ENCODE results near the gene GLB1L. TPM values are rescaled to one million over a fixed set of nuclear protein-coding genes. Genes with fewer than 3 reads are reported as not detected.
"Not testable (repeated sequence)": the region's sequence is repeated elsewhere in the genome, so short reads cannot be mapped to it uniquely, and the experiment has no call there.

GLB1L gene
- total and polyA plus RNA-seq, 3 experiments from 2014 or later = 0.99 to 3.5 (median 2.6) TPM

GRCh38 chr2:219207134-219207883 lies 37.9 kb downstream of the GLB1L start:
- peak overlapping the region; percentile 81 for H3K4me3 ChIP-seq (ENCODE audit: low read length)
- Mint-ChIP-seq H3K4me3 (peak overlapping the region; percentile 88 to 97 (median 94)), H3K4me1 (peaks cover 32 to 53% (median 49%) of the 10 kb centered on the region in 3 donors), H3K36me3 (peaks cover 0 to 27% (median 1%) of the 10 kb centered on the region in 3 donors), H3K27ac (peak overlapping the region; percentile 74 to 97 (median 90)), H3K27me3 (no peaks in the 10 kb centered on the region), H3K9me3 (no peaks in the 10 kb centered on the region)
- H3K27me3 ChIP-seq (ENCODE audit: insufficient read depth, low read length, poor library complexity, severe bottlenecking) = no peaks in the 10 kb centered on the region
- ChIA-PET CTCF (interaction anchor here (0.9 to 7.1 kb wide), 8 partner anchors 11 to 87 kb away, joined by 3 to 110 read pairs (median 9); partner anchors contain the start of genes CNPPD1, NHEJ1 and SLC23A3), POLR2A (interaction anchor here (0.8 to 3.9 kb wide), 12 partner anchors 23 to 315 kb away, joined by 3 to 88 read pairs (median 10); partner anchors contain the start of genes ANKZF1, ATG9A, CNPPD1 and DNAJB2)
- H3K9me3 ChIP-seq (ENCODE audit: low read length) = no peaks in the 10 kb centered on the region
- no peak for DNase-seq
- peak overlapping the region; percentile 85 for H3K27ac ChIP-seq (ENCODE audit: low read depth, low read length)
- peaks cover 29% of the 10 kb centered on the region for H3K4me1 ChIP-seq (ENCODE audit: insufficient read depth, low read length)
- H3K36me3 ChIP-seq (ENCODE audit: insufficient read depth, low read length) = peaks cover 20% of the 10 kb centered on the region

DNA sequence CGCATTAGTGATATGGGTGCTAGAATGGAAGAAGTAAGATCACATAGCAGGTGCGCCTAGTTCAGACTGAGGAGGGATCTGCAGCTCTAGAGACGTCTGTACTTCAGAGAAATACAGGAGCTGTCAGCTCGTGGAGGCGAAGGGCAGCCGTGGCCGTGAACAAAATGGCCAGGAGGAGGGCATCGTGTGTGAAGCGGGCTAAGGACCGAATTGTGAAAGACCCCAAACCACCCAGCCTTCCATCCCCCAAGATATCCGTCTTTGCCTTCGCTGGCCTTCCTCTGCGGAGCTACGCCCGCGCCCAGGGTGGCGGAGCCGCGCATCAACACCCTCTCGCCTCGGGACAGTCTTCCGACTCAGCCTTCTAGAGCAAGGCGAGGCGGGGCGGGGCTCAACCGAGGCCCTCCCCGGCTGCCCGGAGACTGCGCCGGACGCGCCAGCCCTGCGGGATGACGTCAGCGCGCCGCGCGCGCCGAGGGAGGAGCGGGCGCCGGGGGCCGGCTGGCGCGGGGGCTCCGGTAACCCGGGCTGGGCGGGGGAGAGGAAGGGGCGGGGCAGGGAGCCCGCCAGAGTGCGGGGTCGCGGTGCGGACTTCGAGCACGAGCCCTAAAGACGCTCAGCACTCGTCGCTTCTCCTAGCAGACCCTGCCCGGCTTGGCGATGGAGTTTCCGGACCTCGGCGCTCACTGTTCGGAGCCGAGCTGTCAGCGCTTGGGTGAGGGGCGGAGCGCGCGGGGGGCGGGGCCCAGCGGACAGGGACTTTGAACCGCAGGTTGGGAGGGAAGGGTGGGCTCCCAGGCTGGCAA lies 38.7 kb downstream of the GLB1L start, which contains the start of gene ZFAND2B:
TSS of gene ZFAND2B (plus strand) at position 455 of the 806 bp plus-strand sequence. CDS start at position 661, 206 bp downstream.
- Histone ChIP-seq H3K4me1 (ENCODE audit: insufficient read depth, low read length) (peaks cover 29% of the 10 kb centered on the region), H3K27me3 (ENCODE audit: insufficient read depth, low read length, poor library complexity, severe bottlenecking) (no peaks in the 10 kb centered on the region), H3K4me3 (ENCODE audit: low read length) (peak within 1 kb of the TSS; percentile 81), H3K36me3 (ENCODE audit: insufficient read depth, low read length) (peaks cover 20% of the 10 kb centered on the region), H3K9me3 (ENCODE audit: low read length) (no peaks in the 10 kb centered on the region), H3K27ac (ENCODE audit: low read depth, low read length) (peak within 1 kb of the TSS; percentile 85)
- Mint-ChIP-seq H3K36me3 (peaks cover 0 to 27% (median 0%) of the 10 kb centered on the region in 3 donors), H3K9me3 (no peaks in the 10 kb centered on the region), H3K4me1 (peaks cover 32 to 53% (median 48%) of the 10 kb centered on the region in 3 donors), H3K27me3 (no peaks in the 10 kb centered on the region), H3K27ac (peak within 1 kb of the TSS; percentile 95 to 99 (median 96)), H3K4me3 (peak within 1 kb of the TSS; percentile 88 to 97 (median 94))
- POLR2A ChIA-PET = interaction anchor here (0.6 to 3.9 kb wide), 19 partner anchors 10 to 977 kb away, joined by 3 to 88 read pairs (median 5); partner anchors contain the start of genes ANKZF1, ATG9A, BCS1L and CNPPD1
- peak; percentile 95 to 98 (median 96) for DNase-seq
- CTCF ChIA-PET = interaction anchor here (0.7 to 7.1 kb wide), 13 partner anchors 11 to 88 kb away, joined by 3 to 70 read pairs (median 5); partner anchors contain the start of genes CNPPD1, GLB1L, NHEJ1 and SLC23A3

- peaks cover 20% of the 10 kb centered on the region for H3K36me3 ChIP-seq (ENCODE audit: insufficient read depth, low read length)
- Mint-ChIP-seq H3K9me3 (peaks cover 0 to under 1% (median 0%) of the 10 kb centered on the region in 5 donors), H3K4me3 (peak overlapping the region; percentile 88 to 97 (median 94)), H3K27ac (peak overlapping the region; percentile 95 to 99 (median 96)), H3K27me3 (no peaks in the 10 kb centered on the region), H3K36me3 (peaks cover 0 to 27% (median 0%) of the 10 kb centered on the region in 3 donors), H3K4me1 (peaks cover 26 to 48% (median 44%) of the 10 kb centered on the region in 3 donors)
- CTCF ChIA-PET = interaction anchor here (0.7 to 7.1 kb wide), 10 partner anchors 13 to 89 kb away, joined by 3 to 70 read pairs (median 6); partner anchors contain the start of genes CNPPD1, GLB1L, NHEJ1 and SLC23A3
- peak overlapping the region; percentile 85 for H3K27ac ChIP-seq (ENCODE audit: low read depth, low read length)
- H3K4me1 ChIP-seq (ENCODE audit: insufficient read depth, low read length) = peaks cover 24% of the 10 kb centered on the region
- H3K4me3 ChIP-seq (ENCODE audit: low read length) = peak overlapping the region; percentile 81
- no peak for DNase-seq
- POLR2A ChIA-PET = interaction anchor here (0.6 to 3.9 kb wide), 17 partner anchors 9 to 977 kb away, joined by 3 to 88 read pairs (median 5); partner anchors contain the start of genes ANKZF1, ATG9A, BCS1L and CNPPD1
- H3K27me3 ChIP-seq (ENCODE audit: insufficient read depth, low read length, poor library complexity, severe bottlenecking) = no peaks in the 10 kb centered on the region
- no peaks in the 10 kb centered on the region for H3K9me3 ChIP-seq (ENCODE audit: low read length)
Observed at GRCh38 chr2:219205981-219206327, 39.3 kb downstream of the GLB1L start.

DNA sequence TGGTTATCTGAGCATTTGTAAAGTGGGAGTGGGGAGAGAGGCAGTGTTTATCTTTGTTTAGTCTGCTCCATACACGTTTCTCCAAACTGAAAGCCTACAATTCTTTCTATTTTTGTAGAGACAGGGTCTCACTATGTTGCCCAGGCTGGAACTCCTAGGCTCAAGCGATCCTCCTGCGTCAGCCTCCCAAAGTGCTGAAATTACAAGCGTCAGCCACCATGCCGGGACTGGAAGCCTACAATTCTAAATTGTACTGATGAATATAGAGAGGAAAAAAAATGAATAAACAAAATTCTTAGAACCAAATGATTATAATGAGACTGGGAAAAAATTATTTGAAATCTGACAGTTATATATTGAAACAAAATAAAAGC lies 40.1 kb downstream of the GLB1L start:
- H3K9me3 Mint-ChIP-seq = peaks cover 0 to 5% (median 0%) of the 10 kb centered on the region in 5 donors
- Histone ChIP-seq H3K4me3 (ENCODE audit: low read length) (no peak overlapping the region), H3K4me1 (ENCODE audit: insufficient read depth, low read length) (peaks cover 20% of the 10 kb centered on the region), H3K36me3 (ENCODE audit: insufficient read depth, low read length) (peaks cover 20% of the 10 kb centered on the region), H3K27me3 (ENCODE audit: insufficient read depth, low read length, poor library complexity, severe bottlenecking) (no peaks in the 10 kb centered on the region), H3K27ac (ENCODE audit: low read depth, low read length) (no peak overlapping the region), H3K9me3 (ENCODE audit: low read length) (no peaks in the 10 kb centered on the region)
- H3K4me3 Mint-ChIP-seq = peak overlapping the region in 4 of 7 donors; percentile 31 to 53 (median 39)
- POLR2A ChIA-PET = interaction anchor here (2.1 to 3.9 kb wide), 3 partner anchors 25 to 49 kb away, joined by 16 to 88 read pairs (median 16); partner anchors contain the start of genes CNPPD1 and TUBA4A
- CTCF ChIA-PET = interaction anchor here (0.7 to 4.0 kb wide), 6 partner anchors 9 to 90 kb away, joined by 3 to 14 read pairs (median 6); partner anchors contain the start of genes CNPPD1 and NHEJ1
- H3K4me1 Mint-ChIP-seq = peaks cover 31 to 49% (median 46%) of the 10 kb centered on the region in 3 donors
- no peak for DNase-seq
- H3K27ac Mint-ChIP-seq = peak overlapping the region; percentile 34 to 99 (median 93)
- no peaks in the 10 kb centered on the region for H3K27me3 Mint-ChIP-seq
- peaks cover 0 to 27% (median 0%) of the 10 kb centered on the region in 3 donors for H3K36me3 Mint-ChIP-seq

GRCh38 chr2:219204425-219205164 lies 40.6 kb downstream of the GLB1L start:
- H3K4me3 ChIP-seq (ENCODE audit: low read length) = no peak overlapping the region
- no peak for DNase-seq
- POLR2A ChIA-PET = interaction anchor here (3.9 kb wide), 1 partner anchor 29 kb away, joined by 88 read pairs; the partner anchor contains the start of gene CNPPD1

GRCh38 chr2:219201331-219201730 lies 43.9 kb downstream of the GLB1L start:
- not testable (repeated sequence) for DNase-seq; H3K36me3 Mint-ChIP-seq; H3K4me3 ChIP-seq (ENCODE audit: low read length); H3K9me3 ChIP-seq (ENCODE audit: low read length); H3K9me3 Mint-ChIP-seq; H3K36me3 ChIP-seq (ENCODE audit: insufficient read depth, low read length); H3K27me3 Mint-ChIP-seq; H3K27ac ChIP-seq (ENCODE audit: low read depth, low read length); H3K27me3 ChIP-seq (ENCODE audit: insufficient read depth, low read length, poor library complexity, severe bottlenecking)
- Mint-ChIP-seq H3K4me1 (peaks cover 24 to 29% (median 24%) of the 10 kb centered on the region in 3 donors), H3K4me3 (peak overlapping the region in 1 of 7 donors; percentile 79), H3K27ac (peak overlapping the region in 2 of 8 donors; percentile 82 to 97)
- peaks cover 14% of the 10 kb centered on the region for H3K4me1 ChIP-seq (ENCODE audit: insufficient read depth, low read length)
- ChIA-PET POLR2A (interaction anchor here (1.8 to 2.1 kb wide), 2 partner anchors 18 to 25 kb away, joined by 6 to 20 read pairs; partner anchors contain the start of gene CNPPD1), CTCF (interaction anchor here (0.8 to 4.4 kb wide), 11 partner anchors 10 to 93 kb away, joined by 3 to 17 read pairs (median 5); partner anchors contain the start of genes CNPPD1, GLB1L and STK16)

More at GRCh38 chr2:219204425-219205164, 40.6 kb downstream of the GLB1L start:
- Histone ChIP-seq H3K27ac (ENCODE audit: low read depth, low read length) (no peak overlapping the region), H3K4me1 (ENCODE audit: insufficient read depth, low read length) (peaks cover 24% of the 10 kb centered on the region), H3K9me3 (ENCODE audit: low read length) (no peaks in the 10 kb centered on the region), H3K27me3 (ENCODE audit: insufficient read depth, low read length, poor library complexity, severe bottlenecking) (no peaks in the 10 kb centered on the region), H3K36me3 (ENCODE audit: insufficient read depth, low read length) (peaks cover 20% of the 10 kb centered on the region)
- Mint-ChIP-seq H3K36me3 (peaks cover 0 to 26% (median 0%) of the 10 kb centered on the region in 3 donors), H3K27ac (peak overlapping the region in 6 of 8 donors; percentile 11 to 96 (median 83)), H3K4me3 (peak overlapping the region in 1 of 7 donors; percentile 37), H3K4me1 (peaks cover 30 to 46% (median 44%) of the 10 kb centered on the region in 3 donors), H3K27me3 (no peaks in the 10 kb centered on the region), H3K9me3 (peaks cover 0 to 5% (median 0%) of the 10 kb centered on the region in 5 donors)
- CTCF ChIA-PET = interaction anchor here (0.7 to 1.7 kb wide), 7 partner anchors 10 to 1016 kb away, joined by 3 to 4 read pairs (median 3); partner anchors contain the start of genes CNPPD1 and NHEJ1

Measured in CD8-positive, alpha-beta memory T cell (primary cell).